Myocyte (in vitro differentiated cells): ENCODE measurements around the gene TMEM117. TPM values are rescaled to one million over a fixed set of nuclear protein-coding genes. Genes with fewer than 3 reads are reported as not detected.

Source experiments
- total RNA-seq: library from RNA; depleted of rRNA; stranded (reverse); fragments of >200 nt; gene quantifications from 2 replicates; pipeline ENCODE4 v1.2.3, GENCODE V29; 2014

Gene TMEM117
- total RNA-seq, 1 donor from 2014 or later: 25.6 TPM

Other genes starting within 250 kb of the TMEM117 start
- 15.2 and 25.2 TPM in 2 replicates for gene PUS7L, start 77.3 kb upstream of the TMEM117 start, total RNA-seq
- gene IRAK4, start 77.1 kb upstream of the TMEM117 start, total RNA-seq: 12.6 and 21.1 TPM in 2 replicates
- gene TWF1, start 29.8 kb upstream of the TMEM117 start, total RNA-seq: 53.3 and 55.5 TPM in 2 replicates